Measurements from ENCODE around the gene NUP62. TPM values are rescaled to one million over a fixed set of nuclear protein-coding genes. Genes with fewer than 3 reads are reported as not detected.
A peak's percentile ranks its signal among the peaks of the same experiment; 100 is the strongest.
"Not testable (repeated sequence)": the region's sequence is repeated elsewhere in the genome, so short reads cannot be mapped to it uniquely, and the experiment has no call there.

Gene NUP62
- total RNA-seq, 1 experiment from 2014 or later: 87.8 TPM

- H3K9me3 ChIP-seq (replicated peaks); DNase-seq; H3K27me3 ChIP-seq; H3K4me3 ChIP-seq; H3K27ac ChIP-seq: not testable (repeated sequence)
- peaks cover 17% of the 10 kb centered on the region; the same call in 1 of the 2 replicates for H3K4me1 ChIP-seq
- H3K36me3 ChIP-seq: peaks cover 67% of the 10 kb centered on the region
Observed at GRCh38 chr19:49924881-49925210, 4.5 kb downstream of the NUP62 start.

- Histone ChIP-seq H3K27ac (no peak overlapping the region), H3K36me3 (peaks cover 71% of the 10 kb centered on the region), H3K4me1 (peaks cover 17% of the 10 kb centered on the region; the same call in 1 of the 2 replicates), H3K9me3 (replicated peaks) (no peaks in the 10 kb centered on the region), H3K27me3 (no peaks in the 10 kb centered on the region), H3K4me3 (no peak overlapping the region)
- DNase-seq: no peak
Observed at GRCh38 chr19:49924004-49924880, 5.1 kb downstream of the NUP62 start.

DNA sequence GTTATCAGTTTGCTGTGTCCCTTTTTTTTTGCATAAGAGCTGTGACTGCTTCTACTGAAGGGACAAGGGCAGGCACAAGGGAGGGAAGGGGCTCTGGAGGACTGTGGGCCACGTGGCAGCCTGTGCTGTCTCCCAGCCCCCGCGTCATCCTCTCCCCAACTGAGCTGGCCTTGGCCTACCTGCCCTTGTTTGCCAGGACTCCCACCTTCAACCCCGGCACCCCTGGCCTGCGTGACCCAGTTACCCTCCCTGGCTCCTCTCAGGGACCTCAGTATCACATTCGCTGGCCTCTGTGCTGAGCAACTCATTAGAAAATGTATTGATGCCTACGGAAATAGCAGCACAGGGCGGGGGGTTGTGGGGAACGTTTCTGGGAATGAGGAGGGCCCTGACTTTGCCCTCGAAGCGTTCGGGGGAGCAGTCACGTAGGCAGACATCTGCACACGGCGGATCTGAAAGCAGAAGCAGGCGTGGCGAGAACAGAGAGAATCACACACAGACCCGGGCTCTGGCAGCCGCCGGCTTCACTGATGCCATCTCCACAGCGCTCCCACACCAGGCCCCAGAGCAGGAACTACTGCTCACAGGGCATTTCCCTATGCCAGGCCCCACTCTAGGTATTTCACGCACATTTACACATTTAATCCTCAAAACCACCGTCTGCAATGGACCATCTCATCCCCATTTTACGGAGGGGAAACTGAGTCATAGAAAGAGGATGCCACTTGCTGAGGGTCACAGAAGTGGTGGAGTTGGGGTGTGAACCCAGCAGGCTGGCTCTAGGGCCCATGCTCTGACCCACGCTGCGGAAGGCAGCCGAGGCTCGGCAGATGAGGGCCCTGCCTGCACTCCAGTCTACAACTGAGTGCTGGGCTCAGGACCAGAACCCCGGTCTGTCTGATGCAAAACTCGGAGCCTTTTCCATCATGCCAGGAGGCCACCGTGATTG, 6.0 kb downstream of the NUP62 start:
- DNase-seq: no peak
- H3K4me1 ChIP-seq: peaks cover 17% of the 10 kb centered on the region; the same call in 1 of the 2 replicates
- no peak overlapping the region for H3K4me3 ChIP-seq
- H3K36me3 ChIP-seq: peaks cover 77% of the 10 kb centered on the region
- no peaks in the 10 kb centered on the region for H3K9me3 ChIP-seq (replicated peaks)
- no peak overlapping the region for H3K27ac ChIP-seq
- no peaks in the 10 kb centered on the region for H3K27me3 ChIP-seq

DNA sequence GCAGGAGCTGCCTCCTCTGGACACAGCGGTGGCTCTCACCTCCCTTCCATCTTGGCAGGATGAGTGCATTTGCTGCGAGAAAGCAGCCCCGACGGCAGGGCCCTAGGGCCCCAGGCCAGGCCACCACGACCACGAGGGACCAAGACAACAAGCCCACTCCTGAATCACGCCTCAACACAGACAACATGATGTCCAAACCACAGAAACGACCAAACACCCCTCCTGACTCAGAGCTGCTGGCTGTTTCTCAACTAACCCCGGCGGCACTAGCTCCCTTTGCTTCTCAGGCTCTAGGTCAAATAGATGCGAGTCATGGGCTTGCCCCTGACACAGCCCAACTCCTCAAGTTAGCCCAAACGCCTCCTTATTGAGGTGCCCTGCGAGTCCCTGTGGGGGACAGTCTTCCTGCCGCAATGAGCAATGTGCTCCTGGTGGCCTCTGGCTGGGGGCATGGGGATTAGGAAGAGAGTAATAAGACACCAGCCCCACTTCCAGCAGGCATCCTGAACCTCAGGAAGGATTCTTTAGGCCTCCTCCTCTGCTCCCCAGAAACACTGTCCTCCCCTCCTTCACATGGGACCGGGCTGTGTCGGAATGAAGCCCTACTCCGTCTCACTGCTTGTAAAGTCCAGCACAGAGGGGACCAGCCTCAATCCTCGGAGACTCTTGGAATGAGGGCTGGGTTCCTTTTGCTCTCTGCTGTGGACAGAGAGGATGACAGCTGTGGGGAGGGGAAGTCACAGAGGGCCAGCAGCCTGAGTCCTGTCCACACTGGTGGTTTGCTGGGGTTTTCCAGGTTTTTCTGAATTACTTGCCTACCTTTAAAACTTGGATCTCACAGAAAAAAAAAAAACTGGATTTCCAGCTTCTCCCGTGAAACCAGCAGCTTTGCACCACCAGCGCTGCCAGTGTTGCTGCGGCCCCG, 7.2 kb downstream of the NUP62 start:
- peaks cover 82% of the 10 kb centered on the region for H3K36me3 ChIP-seq
- H3K27me3 ChIP-seq: no peaks in the 10 kb centered on the region
- H3K4me3 ChIP-seq: no peak overlapping the region
- peaks cover 10% of the 10 kb centered on the region; the same call in 1 of the 2 replicates for H3K4me1 ChIP-seq
- H3K9me3 ChIP-seq (replicated peaks): no peaks in the 10 kb centered on the region
- peak in 1 of 2 experiments; percentile 37 for DNase-seq
- no peak overlapping the region for H3K27ac ChIP-seq

- Histone ChIP-seq H3K27me3 (no peaks in the 10 kb centered on the region), H3K36me3 (peaks cover 83% of the 10 kb centered on the region), H3K9me3 (replicated peaks) (no peaks in the 10 kb centered on the region), H3K4me1 (peaks cover 10% of the 10 kb centered on the region; the same call in 1 of the 2 replicates), H3K27ac (no peak overlapping the region), H3K4me3 (no peak overlapping the region)
- DNase-seq: no peak
Observed at GRCh38 chr19:49920624-49921363, 8.5 kb downstream of the NUP62 start.

GRCh38 chr19:49918089-49918488, 11.2 kb downstream of the NUP62 start:
- no peak for DNase-seq
- Histone ChIP-seq H3K36me3 (peaks cover 81% of the 10 kb centered on the region), H3K27ac (no peak overlapping the region), H3K9me3 (replicated peaks) (no peaks in the 10 kb centered on the region), H3K4me1 (peaks cover 9% of the 10 kb centered on the region; the same call in 1 of the 2 replicates), H3K27me3 (no peaks in the 10 kb centered on the region), H3K4me3 (no peak overlapping the region)

- Histone ChIP-seq H3K36me3 (peaks cover 82% of the 10 kb centered on the region), H3K4me3 (no peak overlapping the region), H3K4me1 (peaks cover under 1% of the 10 kb centered on the region; the same call in 1 of the 2 replicates), H3K9me3 (replicated peaks) (no peaks in the 10 kb centered on the region), H3K27me3 (no peaks in the 10 kb centered on the region), H3K27ac (no peak overlapping the region)
- DNase-seq: no peak
Observed at GRCh38 chr19:49916839-49917733, 12.2 kb downstream of the NUP62 start.

GRCh38 chr19:49915271-49915670, 14.0 kb downstream of the NUP62 start:
- no peaks in the 10 kb centered on the region for H3K27me3 ChIP-seq
- H3K4me1 ChIP-seq: no peaks in the 10 kb centered on the region
- no peak overlapping the region for H3K27ac ChIP-seq
- DNase-seq: no peak
- H3K4me3 ChIP-seq: no peak overlapping the region
- no peaks in the 10 kb centered on the region for H3K9me3 ChIP-seq (replicated peaks)
- peaks cover 76% of the 10 kb centered on the region for H3K36me3 ChIP-seq

DNA sequence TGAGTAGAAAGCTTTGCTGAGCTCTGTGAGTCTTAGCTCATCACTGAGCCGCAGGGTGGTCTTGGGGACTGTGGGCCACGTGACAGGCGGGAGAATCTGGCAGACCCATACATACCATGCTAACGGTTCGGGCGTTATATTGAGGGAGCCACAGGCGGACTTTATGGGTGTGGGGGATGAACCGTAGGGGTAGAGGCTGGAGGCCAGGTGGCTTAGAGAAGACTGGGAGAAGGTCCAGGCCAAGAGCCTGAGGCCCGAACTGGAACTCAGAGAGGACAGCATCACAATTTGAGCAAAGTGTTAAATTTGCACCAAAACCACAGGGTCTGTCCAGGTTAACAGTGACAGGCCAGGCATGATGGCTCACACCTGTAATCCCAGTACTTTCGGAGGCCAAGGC, 15.6 kb downstream of the NUP62 start:
- H3K9me3 ChIP-seq (replicated peaks): no peaks in the 10 kb centered on the region
- no peaks in the 10 kb centered on the region for H3K4me1 ChIP-seq
- no peak overlapping the region for H3K27ac ChIP-seq
- no peak overlapping the region for H3K4me3 ChIP-seq
- H3K36me3 ChIP-seq: peaks cover 84% of the 10 kb centered on the region
- no peak for DNase-seq
- H3K27me3 ChIP-seq: no peaks in the 10 kb centered on the region

GRCh38 chr19:49912965-49913685, 16.2 kb downstream of the NUP62 start:
- Histone ChIP-seq H3K27ac (no peak overlapping the region), H3K4me1 (no peaks in the 10 kb centered on the region), H3K36me3 (peaks cover 84% of the 10 kb centered on the region), H3K4me3 (no peak overlapping the region), H3K27me3 (no peaks in the 10 kb centered on the region), H3K9me3 (replicated peaks) (no peaks in the 10 kb centered on the region)
- DNase-seq: no peak

GRCh38 chr19:49911381-49912145, 17.7 kb downstream of the NUP62 start:
- Histone ChIP-seq H3K4me1 (no peaks in the 10 kb centered on the region), H3K4me3 (no peak overlapping the region), H3K9me3 (replicated peaks) (no peaks in the 10 kb centered on the region), H3K27me3 (no peaks in the 10 kb centered on the region), H3K27ac (no peak overlapping the region), H3K36me3 (peaks cover 80% of the 10 kb centered on the region)
- DNase-seq: no peak

- no peak for DNase-seq
- H3K4me3 ChIP-seq: no peak overlapping the region
- H3K9me3 ChIP-seq (replicated peaks): no peaks in the 10 kb centered on the region
- H3K36me3 ChIP-seq: peaks cover 68% of the 10 kb centered on the region
- H3K27me3 ChIP-seq: no peaks in the 10 kb centered on the region
- no peaks in the 10 kb centered on the region for H3K4me1 ChIP-seq
- H3K27ac ChIP-seq: no peak overlapping the region
Observed at GRCh38 chr19:49910179-49910578, 19.1 kb downstream of the NUP62 start.
